GM23338 (cell line): ENCODE measurements around the gene PIK3AP1. TPM values are rescaled to one million over a fixed set of nuclear protein-coding genes. Genes with fewer than 3 reads are reported as not detected.

Source experiments
- ATAC-seq: fragments of 200-7000 bp; cut with Tn5 transposase; 3 replicates; pipeline ENCODE4 v1.9.1; 2020
- DNase-seq: peaks from one replicate; pipeline ENCODE4 v3.0.0-alpha.2; 2015; ENCODE audit warnings: low spot score
- H2AFZ ChIP-seq: fragments of 200-600 bp; sonication (generic); 2 replicates; pipeline ENCODE4 v1.8.0; 2016; ENCODE audit warnings: antibody characterized with exemption, mild to moderate bottlenecking, moderate library complexity
- H3F3A ChIP-seq: fragments of 200-600 bp; sonication (generic); replicated peaks from 2 replicates; pipeline ENCODE4 v1.8.0; 2017; ENCODE audit warnings: antibody characterized with exemption, mixed run types, low read depth
- H3K27ac ChIP-seq: fragments of 200-600 bp; sonication (generic); 2 replicates; pipeline ENCODE4 v1.6.1; 2016; ENCODE audit warnings: low read depth
- H3K27me3 ChIP-seq: fragments of 200-600 bp; sonication (generic); 2 replicates; pipeline ENCODE4 v1.8.0; 2016; ENCODE audit warnings: mild to moderate bottlenecking, mixed run types, moderate library complexity; ENCODE audit not compliant: insufficient read depth
- H3K36me3 ChIP-seq: fragments of 200-600 bp; sonication (generic); 2 replicates; pipeline ENCODE4 v1.8.0; 2016; ENCODE audit warnings: mild to moderate bottlenecking; ENCODE audit not compliant: insufficient read depth
- H3K4me1 ChIP-seq: fragments of 200-600 bp; sonication (generic); 2 replicates; pipeline ENCODE4 v1.8.0; 2016; ENCODE audit warnings: mild to moderate bottlenecking, moderate library complexity; ENCODE audit not compliant: insufficient read depth
- H3K4me2 ChIP-seq: fragments of 200-600 bp; sonication (generic); 2 replicates; pipeline ENCODE4 v1.7.1; 2017; ENCODE audit warnings: mixed run types
- H3K4me3 ChIP-seq: fragments of 200-600 bp; sonication (generic); 2 replicates; pipeline ENCODE4 v1.6.1; 2016; ENCODE audit warnings: mixed run types
- H3K79me2 ChIP-seq: fragments of 200-600 bp; sonication (generic); replicated peaks from 2 replicates; pipeline ENCODE4 v1.8.0; 2017; ENCODE audit warnings: mild to moderate bottlenecking; ENCODE audit not compliant: insufficient read depth
- H3K9me2 ChIP-seq: fragments of 200-600 bp; sonication (generic); 2 replicates; pipeline ENCODE4 v1.8.0; 2017; ENCODE audit not compliant: insufficient read depth
- H4K20me1 ChIP-seq: fragments of 200-600 bp; sonication (generic); replicated peaks from 2 replicates; pipeline ENCODE4 v1.8.0; 2017; ENCODE audit warnings: mild to moderate bottlenecking; ENCODE audit not compliant: insufficient read depth
- H3K27ac Mint-ChIP-seq: 2 replicates; pipeline ENCODE4 v1.8.0; 2020; ENCODE audit warnings: inconsistent platforms, mild to moderate bottlenecking, moderate library complexity, mixed read lengths
- H3K27me3 Mint-ChIP-seq: 3 replicates; pipeline ENCODE4 v1.8.0; 2022; ENCODE audit warnings: low read depth, mild to moderate bottlenecking, moderate library complexity, mixed read lengths, inconsistent platforms; ENCODE audit not compliant: insufficient read depth, poor library complexity
- H3K36me3 Mint-ChIP-seq: 3 replicates; pipeline ENCODE4 v1.8.0; 2021; ENCODE audit warnings: low read depth, mild to moderate bottlenecking, inconsistent platforms, moderate library complexity, mixed read lengths
- H3K4me1 Mint-ChIP-seq: 3 replicates; pipeline ENCODE4 v1.8.0; 2020; ENCODE audit warnings: mild to moderate bottlenecking, inconsistent platforms, mixed read lengths
- H3K4me3 Mint-ChIP-seq: 3 replicates; pipeline ENCODE4 v1.8.0; 2021; ENCODE audit warnings: moderate library complexity, mild to moderate bottlenecking, inconsistent platforms, mixed read lengths
- H3K9me3 Mint-ChIP-seq: 3 replicates; pipeline ENCODE4 v1.8.0; 2020; ENCODE audit warnings: moderate library complexity, mild to moderate bottlenecking, inconsistent platforms, mixed read lengths
- CREB1 ChIP-seq: fragments of 250-450 bp; sonication (Bioruptor Pico); IDR thresholded peaks from 2 replicates; pipeline ENCODE4 v1.5.0; 2020; ENCODE audit warnings: low read depth, mild to moderate bottlenecking, moderate library complexity
- CTCF ChIP-seq, 2 experiments: fragments of 200-600 bp in 1 of 2; sonication (generic) in 1 of 2; conservative IDR thresholded peaks; 2 replicates each; pipeline versions ENCODE4 v1.5.1 to v1.6.1; 2016 to 2017; ENCODE audit warnings: antibody characterized with exemption in 2 of 2, low read depth in 2 of 2, mild to moderate bottlenecking in 2 of 2, moderate library complexity in 1 of 2
- ETS1 ChIP-seq: IDR thresholded peaks from 2 replicates; pipeline ENCODE4 v1.6.1; 2016; ENCODE audit warnings: antibody characterized with exemption
- EZH2 ChIP-seq: fragments of 200-600 bp; sonication (generic); IDR thresholded peaks from one replicate; pipeline ENCODE4 v1.8.0; 2017; ENCODE audit warnings: antibody characterized with exemption, mild to moderate bottlenecking, low read depth; ENCODE audit not compliant: unreplicated experiment
- EZH2phosphoT487 ChIP-seq: fragments of 200-600 bp; sonication (generic); IDR thresholded peaks from one replicate; pipeline ENCODE4 v1.8.1; 2018; ENCODE audit warnings: antibody characterized with exemption; ENCODE audit not compliant: unreplicated experiment
- JUNB ChIP-seq: IDR thresholded peaks from one replicate; pipeline ENCODE4 v1.6.1; 2016; ENCODE audit warnings: antibody characterized with exemption; ENCODE audit not compliant: unreplicated experiment
- NANOG ChIP-seq: IDR thresholded peaks from 2 replicates; pipeline ENCODE4 v1.6.1; 2016; ENCODE audit warnings: antibody characterized with exemption, borderline replicate concordance
- POLR2AphosphoS5 ChIP-seq: IDR thresholded peaks from 2 replicates; pipeline ENCODE4 v1.6.1; 2016; ENCODE audit warnings: antibody characterized with exemption, low read depth
- REST ChIP-seq: IDR thresholded peaks from one replicate; pipeline ENCODE4 v1.6.1; 2018; ENCODE audit warnings: antibody characterized with exemption; ENCODE audit not compliant: unreplicated experiment
- STAT1 ChIP-seq: IDR thresholded peaks from one replicate; pipeline ENCODE4 v1.6.1; 2016; ENCODE audit warnings: antibody characterized with exemption; ENCODE audit not compliant: unreplicated experiment
- ZNF114 ChIP-seq: fragments of 250-450 bp; sonication (Bioruptor Pico); IDR thresholded peaks from 2 replicates; pipeline ENCODE4 v1.5.0; 2020; ENCODE audit warnings: mild to moderate bottlenecking, moderate library complexity
- ZNF331 ChIP-seq: fragments of 250-450 bp; sonication (Bioruptor Pico); IDR thresholded peaks from 2 replicates; pipeline ENCODE4 v1.5.0; 2020; ENCODE audit warnings: low read depth, mild to moderate bottlenecking, moderate library complexity
- ZNF462 ChIP-seq: fragments of 250-450 bp; sonication (Bioruptor Pico); IDR thresholded peaks from 2 replicates; pipeline ENCODE4 v1.5.0; 2020; ENCODE audit warnings: mild to moderate bottlenecking, moderate library complexity
- polyA plus RNA-seq: library from polyadenylated mRNA; unstranded; fragments of >200 nt; fragmentation: Nextera tagmentation; extraction: Ambion mirVana; gene quantifications from 2 replicates; pipeline ENCODE4 v1.2.1, GENCODE V29; 2016
- total RNA-seq: library from RNA; depleted of rRNA; stranded (reverse); fragments of >200 nt; shearing (Covaris generic); gene quantifications from 2 replicates; pipeline ENCODE4 v1.2.3, GENCODE V29; 2014

The PIK3AP1 gene
- total and polyA plus RNA-seq, 2 experiments from 2014 or later, result 0.65 to 2.3 TPM

- TF ChIP-seq ZNF462 (CRISPR knock-in tag), result no peak
- no peak for TF ChIP-seq REST
- TF ChIP-seq CREB1 (CRISPR knock-in tag), result no peak
- no peak for TF ChIP-seq EZH2
These were observed 72.8 kb downstream of the PIK3AP1 start (continued) for GRCh38 chr10:96647466-96647865.

GRCh38 chr10:96646751-96647166, 73.6 kb downstream of the PIK3AP1 start:
- Histone ChIP-seq H3K4me1 (no peaks in the 10 kb centered on the region), H3F3A (no peaks in the 10 kb centered on the region), H3K9me2 (no peaks in the 10 kb centered on the region), H3K4me2 (no peak overlapping the region), H3K79me2 (no peaks in the 10 kb centered on the region), H3K27me3 (no peaks in the 10 kb centered on the region), H3K4me3 (no peak overlapping the region), H3K36me3 (no peaks in the 10 kb centered on the region), H4K20me1 (no peaks in the 10 kb centered on the region), H3K27ac (no peak overlapping the region), H2AFZ (no peak overlapping the region)
- DNase-seq (no peak), ATAC-seq (no peak)
- H3K27me3 Mint-ChIP-seq, result peaks cover 6% of the 10 kb centered on the region
- no peaks in the 10 kb centered on the region for H3K9me3 Mint-ChIP-seq
- no peaks in the 10 kb centered on the region for H3K4me1 Mint-ChIP-seq
- H3K27ac Mint-ChIP-seq, result no peak overlapping the region
- no peak overlapping the region for H3K4me3 Mint-ChIP-seq
- H3K36me3 Mint-ChIP-seq, result no peaks in the 10 kb centered on the region; the same call in 2 of the 3 replicates
- TF ChIP-seq ZNF114 (no peak), CTCF (conservative IDR thresholded peaks at IDR 0.05; ENCODE audit: low read depth in 2 of 2) (no peak), ETS1 (no peak), NANOG (no peak), EZH2 (no peak), POLR2AphosphoS5 (no peak), EZH2phosphoT487 (no peak), ZNF331 (no peak), CREB1 (CRISPR knock-in tag) (no peak), JUNB (no peak), STAT1 (no peak)
